ENCODE results near the gene NAB2.
A peak's percentile ranks its signal among the peaks of the same experiment; 100 is the strongest.
"Not testable (repeated sequence)": the region's sequence is repeated elsewhere in the genome, so short reads cannot be mapped to it uniquely, and the experiment has no call there.

The NAB2 gene

DNA sequence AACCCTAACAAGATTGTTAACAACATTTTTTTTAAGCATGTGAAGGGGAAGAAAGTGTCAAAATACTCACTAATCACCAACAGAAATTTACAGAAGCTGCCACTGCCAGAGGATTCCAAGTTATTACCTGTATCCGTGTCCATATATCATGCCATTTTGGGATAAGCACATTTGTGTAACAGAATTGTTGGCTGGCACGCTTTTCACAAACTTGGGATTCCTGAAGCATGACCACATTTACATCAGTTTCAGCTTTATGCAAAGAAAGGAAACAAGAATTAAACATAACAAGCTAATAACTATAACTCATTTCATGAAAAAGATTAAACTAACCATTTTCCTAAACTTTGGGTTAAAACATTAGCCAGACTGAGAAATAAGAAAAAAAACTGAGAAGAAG lies 16.3 kb upstream of the NAB2 start:
- ATAC-seq: no peak

DNA sequence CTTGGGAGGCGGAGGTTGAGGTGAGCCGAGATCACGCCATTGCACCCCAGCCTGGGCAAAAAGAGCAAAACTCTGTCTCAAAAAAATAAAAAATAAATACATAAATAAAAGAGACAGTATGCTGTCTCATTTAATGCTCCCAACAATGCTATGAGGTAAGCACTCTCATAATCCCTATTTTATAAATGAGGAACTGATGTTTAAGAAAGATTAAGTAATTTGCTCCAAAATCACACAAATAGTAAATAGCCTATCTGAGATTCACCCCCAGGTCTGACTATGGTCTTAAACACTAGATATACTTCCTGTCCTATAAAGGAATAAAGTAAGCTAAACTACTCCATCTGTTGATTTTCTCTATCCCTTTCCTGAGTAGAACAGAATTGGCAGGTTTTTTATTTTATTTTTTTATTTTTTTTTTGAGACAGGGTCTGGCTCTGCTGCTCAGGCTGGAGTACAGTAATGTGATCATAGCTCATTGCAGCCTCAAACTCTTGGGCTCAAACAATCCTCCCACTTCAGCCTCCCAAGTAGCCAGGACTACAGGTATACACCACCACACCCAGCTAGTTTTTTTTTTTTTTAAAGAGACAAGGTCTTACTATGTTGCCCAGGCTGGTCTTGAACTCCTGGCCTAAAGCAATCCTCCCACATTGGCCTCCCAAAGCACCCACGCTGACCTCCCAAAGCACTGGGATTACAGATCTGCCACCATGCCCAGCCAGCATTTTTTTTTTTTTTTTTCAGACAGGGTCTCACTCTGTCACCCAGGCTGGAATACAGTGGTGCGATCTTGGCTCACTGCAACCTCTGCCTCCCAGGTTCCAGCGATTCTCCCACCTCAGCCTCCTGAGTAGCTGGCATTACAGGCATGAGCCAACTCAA lies 15.1 kb upstream of the NAB2 start:
- ATAC-seq: not testable (repeated sequence)

DNA sequence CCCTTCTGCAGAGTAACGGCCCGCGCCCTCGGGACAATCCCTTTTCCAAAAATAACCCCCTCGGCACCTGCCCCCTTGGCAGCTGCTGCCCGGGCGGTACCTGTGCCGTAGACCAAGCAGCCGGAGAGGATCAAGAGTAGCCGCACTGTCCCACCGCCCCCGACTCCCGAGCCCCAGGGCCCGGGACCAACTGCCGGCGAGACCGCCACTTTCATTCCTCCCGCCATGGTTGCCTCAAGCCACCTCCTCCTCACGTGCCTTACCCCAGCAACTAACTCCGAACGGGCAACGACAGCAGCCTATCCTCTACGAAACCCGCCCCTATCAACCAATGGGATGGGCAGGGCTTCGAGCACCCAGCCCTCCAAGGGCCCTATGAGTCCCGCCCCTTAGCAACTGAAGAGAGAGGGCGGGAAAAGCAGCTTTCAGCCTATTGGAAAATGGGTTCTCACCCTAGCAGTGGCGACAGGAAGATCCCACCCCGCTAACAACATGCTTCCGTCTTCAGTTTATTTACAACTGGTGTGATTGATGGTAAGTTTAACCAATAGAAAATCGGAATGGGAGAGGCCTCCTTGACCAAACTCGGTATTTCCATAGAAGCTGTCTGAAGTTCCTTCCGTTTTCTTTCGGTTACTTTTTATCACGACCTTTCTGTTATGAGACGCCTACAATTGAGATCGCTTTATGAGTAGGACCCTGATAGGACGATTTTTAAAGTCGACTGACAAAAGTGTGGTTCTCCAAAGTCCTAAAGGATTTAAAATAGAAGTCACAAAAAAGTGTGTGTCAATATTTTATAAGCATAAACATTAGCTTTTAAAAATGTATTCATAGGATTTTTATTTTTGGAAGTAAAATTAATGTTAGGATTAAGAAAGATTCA lies 10.2 kb upstream of the NAB2 start, which contains the start of gene NEMP1:
TSS of gene NEMP1 (minus strand) at position 273 of the 886 bp plus-strand sequence. CDS start at position 227, 46 bp downstream.
- ATAC-seq: peak; percentile 96 to 97

DNA sequence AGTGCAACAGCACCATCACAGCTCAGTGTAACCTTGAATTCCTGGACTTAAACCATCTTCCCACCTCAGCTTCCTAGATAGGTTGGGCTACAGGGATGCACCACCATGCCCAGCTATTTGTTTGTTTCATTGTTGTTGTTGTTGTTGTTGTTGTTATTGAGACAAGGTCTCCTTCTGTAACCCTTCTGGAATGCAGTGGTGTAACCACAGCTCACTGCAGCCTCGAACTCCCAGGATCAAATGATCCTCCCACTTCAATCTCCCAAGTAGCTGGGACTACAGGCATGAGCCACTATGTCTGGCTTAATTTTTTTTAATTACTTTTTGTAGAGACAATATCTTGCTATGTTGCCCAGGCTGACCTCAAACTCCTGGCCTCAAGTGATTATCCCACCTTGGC lies 9.1 kb upstream of the NAB2 start:
- ATAC-seq: no peak

DNA sequence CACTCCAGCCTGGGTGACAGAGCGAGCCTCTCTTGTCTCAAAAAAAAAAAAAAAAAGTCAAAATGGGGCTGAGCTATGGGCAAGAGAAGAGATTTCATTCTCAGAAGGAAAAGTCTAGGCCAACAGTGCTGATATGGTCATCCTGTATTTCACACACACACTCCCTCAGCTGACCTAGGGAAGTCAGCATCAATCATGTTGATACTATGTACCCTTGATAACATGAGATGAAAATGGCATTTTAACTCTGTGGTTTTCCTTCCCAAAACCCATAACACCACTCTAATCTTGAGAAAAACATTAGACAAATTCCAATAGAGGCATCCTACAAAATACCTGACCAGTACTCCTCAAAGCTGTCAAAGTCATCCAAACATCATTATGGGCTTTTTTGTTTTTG lies 8.1 kb upstream of the NAB2 start:
- ATAC-seq: no peak

DNA sequence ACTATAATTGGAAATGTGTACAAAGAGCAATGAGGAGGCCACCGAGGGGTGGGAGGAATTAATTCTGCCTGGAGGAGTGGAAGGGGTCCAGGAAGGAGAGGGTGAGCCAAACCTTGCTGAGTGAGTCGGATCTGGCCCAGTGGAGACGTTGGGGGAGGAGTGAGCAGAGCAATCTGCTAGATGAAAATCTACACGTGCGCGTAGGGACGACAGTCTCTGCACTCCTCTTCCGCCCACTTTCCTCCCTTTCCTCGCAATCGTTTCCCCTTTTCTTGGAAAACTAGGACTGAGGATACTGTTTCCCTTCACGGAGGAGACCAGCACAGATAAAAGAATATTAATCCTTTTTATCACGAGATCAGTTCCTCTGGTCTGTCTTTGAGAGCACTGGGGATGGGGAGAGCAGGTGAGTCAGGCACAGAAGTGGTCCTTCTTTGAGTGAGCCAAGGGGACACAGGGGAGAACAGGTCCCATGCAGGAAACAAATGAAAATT lies 2.9 kb upstream of the NAB2 start:
- no peak for ATAC-seq

DNA sequence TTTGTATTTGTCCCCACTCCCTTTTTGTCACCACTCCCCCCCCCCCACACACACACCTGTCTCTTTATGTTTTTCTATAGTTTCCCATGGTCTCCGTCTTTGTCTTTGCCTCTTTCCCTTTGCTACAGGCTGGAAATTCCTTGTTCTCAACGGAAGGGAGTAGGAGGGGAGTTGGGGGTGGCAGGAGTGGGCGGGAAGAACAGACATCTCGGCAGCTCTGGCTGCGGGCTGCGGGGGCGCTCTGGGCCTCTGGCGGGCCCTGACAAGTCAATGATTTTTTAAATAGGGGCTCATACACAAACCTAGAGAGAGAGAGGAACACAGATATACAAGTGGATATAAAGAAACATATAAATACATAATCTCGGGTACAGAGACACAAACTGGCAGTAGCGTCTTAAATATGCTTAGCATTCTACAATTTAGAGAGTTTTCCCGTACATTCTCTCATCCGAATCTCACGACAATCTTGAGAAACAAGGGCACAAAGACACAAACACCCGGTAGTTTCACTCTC lies 2.4 kb upstream of the NAB2 start:
- ATAC-seq: no peak

DNA sequence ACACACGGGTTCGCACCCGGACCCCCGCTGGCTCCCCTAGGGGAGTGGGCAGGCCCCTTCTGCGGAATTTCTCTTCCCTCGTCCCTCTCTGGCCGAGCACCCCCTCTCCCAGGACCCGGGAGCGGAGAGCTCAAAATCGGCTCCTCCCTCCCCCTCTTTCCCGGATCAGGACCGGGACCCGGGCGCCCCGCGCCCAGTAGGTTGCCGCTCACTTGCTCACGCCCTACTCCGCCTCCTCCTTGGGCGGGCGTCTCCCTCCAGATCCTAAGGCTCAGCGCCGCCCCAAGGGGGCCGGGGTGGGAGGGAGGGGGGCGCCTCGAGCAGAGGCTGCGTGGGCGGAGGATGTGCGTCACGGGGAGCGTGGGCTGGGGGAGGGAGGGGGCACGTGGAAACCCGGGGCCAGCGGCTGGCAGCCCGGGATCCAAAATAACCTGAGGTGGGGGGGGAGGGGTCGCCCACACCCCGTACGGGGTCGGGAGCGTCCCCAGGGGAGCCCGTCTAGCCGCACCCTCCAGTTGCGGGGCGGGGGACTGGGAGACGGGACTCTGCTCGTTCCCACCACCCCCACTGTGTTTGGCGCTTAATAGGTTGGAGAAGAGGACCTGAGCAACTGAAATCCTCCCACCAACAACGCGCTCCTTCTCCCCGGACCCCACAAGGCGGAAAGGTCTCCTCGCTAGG lies 1.8 kb upstream of the NAB2 start:
- ATAC-seq: peak; percentile 46 to 53

DNA sequence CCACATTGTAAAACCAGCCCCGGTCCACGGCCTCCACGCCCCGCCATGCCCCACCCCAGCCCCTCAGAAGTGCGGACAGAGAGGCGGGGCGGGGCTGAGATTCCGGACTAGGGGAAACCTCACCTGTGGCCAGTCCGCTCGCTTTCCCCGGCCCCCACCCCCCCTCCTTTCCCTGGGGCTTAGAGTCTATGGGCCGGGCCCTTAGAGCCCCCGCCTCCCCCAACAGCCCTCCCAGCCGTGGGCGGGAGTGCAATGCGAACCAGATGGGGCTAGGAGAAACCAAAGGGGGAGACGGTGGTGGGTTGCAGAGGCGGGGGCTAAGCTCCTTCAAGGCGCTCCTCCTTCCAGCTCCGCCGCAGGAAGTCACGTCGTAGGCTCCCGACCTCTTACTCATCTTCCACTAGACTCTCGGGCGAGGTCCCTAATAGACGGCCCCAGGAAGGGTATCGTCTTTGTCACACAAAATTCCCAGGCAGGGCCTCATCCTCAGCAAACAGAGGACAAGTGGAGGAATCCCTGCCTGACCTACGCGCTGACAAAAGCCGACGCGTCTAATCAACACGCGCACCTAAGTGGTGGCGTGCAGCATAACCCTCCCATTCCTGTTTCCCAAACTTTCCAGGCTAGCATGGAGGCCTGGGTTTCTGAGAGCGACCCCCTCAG lies 1.1 kb upstream of the NAB2 start:
- peak; percentile 42 to 47 for ATAC-seq

DNA sequence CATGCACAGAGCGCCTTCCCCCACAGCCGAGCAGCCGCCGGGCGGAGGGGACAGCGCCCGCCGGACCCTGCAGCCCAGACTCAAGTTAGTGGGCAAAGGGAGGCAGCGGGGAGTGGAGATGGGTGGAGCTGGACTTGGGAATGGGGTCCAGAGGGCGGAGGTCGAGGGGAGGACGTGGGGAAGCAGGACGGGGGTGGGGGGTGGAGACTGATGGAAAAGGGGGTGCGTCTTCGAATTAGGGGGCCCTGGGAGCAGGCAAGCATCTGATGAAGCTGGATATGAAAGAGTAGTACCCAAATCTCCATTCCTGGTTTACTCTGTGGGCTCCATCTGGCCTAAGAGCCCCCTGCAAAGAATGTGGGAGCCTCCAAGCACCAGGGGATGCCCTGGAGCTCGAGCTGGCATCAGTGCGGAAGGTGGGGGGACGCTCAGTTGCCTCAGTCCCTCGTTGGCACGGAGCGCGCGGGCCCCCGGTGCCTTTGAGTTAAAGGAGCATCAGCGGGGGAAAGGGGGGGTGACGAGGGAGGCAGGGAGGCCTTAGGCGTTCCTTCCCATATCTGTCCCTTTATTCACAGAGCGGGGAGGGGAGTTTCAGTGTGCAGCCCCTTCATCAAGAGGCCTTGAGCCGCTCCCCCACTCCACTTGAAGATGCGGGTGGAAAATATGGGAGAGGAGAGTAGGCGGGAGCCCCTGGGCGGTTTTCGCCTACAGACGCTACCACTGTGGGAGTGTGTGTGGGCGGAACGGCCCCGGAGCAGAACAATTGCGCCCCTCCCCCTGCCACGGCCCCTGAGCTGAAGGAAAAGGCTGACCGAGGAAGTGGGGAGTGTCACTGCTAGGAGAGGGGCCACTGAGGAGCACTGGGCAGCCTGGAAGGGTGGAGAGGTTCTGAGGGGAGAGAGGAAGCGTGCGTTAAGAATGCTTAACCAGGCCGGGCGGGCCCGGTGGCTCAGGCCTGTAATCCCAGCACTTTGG lies 644 bp downstream of the NAB2 start:
- no peak for ATAC-seq

DNA sequence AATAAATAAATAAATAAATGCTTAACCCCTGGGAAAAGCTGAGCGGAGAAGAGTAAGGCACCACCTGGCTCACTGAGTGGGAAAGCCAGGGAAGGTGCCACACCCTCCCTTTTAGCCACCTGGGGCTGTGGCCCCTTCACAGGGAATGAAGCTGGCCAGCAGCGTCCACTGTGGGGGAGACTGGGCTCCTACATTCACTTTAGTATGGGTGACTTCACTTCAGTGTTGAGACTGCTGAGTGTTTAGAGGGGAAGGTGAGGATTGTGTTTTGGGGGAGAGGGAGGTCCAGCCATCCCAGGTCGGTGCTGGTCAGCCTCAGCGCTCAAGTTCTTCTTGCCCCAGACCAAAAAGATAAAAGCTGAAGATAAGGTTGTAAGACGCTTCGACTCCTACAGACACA lies 1.6 kb downstream of the NAB2 start:
- no peak for ATAC-seq

DNA sequence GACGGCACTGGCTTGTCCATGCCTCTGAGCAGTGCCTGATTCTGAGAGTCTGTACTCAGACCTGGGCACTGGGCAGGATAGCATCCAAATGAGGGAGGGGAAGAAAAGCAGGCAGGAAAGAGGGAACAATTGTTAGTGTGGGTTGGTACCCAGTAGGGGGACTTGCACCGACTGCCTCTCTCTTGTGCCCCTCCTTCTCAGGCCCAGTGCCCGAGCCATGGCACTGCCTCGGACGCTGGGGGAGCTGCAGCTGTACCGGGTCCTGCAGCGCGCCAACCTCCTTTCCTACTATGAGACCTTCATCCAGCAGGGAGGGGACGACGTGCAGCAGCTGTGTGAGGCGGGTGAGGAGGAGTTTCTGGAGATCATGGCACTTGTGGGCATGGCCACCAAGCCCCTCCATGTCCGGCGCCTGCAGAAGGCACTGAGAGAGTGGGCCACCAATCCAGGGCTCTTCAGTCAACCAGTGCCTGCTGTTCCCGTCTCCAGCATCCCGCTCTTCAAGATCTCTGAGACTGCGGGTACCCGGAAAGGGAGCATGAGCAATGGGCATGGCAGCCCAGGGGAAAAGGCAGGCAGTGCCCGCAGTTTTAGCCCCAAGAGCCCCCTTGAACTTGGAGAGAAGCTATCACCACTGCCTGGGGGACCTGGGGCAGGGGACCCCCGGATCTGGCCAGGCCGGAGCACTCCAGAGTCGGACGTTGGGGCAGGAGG lies 2.2 kb downstream of the NAB2 start:
- no peak for ATAC-seq

DNA sequence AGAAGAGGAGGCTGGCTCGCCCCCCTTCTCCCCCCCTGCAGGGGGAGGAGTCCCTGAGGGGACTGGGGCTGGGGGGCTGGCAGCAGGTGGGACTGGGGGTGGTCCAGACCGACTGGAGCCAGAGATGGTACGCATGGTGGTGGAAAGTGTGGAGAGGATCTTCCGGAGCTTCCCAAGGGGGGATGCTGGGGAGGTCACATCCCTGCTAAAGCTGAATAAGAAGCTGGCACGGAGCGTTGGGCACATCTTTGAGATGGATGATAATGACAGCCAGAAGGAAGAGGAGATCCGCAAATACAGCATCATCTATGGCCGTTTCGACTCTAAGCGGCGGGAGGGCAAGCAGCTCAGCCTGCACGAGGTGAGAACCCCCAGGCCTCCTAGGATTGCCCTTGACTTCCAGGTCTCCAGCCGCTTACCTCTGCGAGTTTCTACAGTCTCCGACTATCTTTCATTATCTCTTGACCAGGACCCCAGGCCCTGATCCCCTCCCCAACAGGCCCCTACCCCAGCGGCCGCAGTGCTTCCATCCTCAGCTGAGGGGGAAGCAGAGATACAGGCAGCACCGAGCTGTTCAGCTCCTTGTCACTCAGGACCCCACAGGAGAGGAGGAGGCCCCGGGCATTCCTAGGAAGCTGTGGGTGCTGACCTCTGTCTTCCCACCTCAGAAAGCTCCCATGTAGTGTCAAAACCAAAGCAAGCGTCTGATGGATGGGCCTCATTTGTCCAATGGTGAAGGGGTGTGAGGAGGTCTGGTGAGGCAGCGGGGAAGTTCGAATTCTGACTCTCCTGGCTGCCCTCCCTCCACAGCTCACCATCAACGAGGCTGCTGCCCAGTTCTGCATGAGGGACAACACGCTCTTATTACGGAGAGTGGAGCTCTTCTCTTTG lies 3.0 kb downstream of the NAB2 start:
- no peak for ATAC-seq

DNA sequence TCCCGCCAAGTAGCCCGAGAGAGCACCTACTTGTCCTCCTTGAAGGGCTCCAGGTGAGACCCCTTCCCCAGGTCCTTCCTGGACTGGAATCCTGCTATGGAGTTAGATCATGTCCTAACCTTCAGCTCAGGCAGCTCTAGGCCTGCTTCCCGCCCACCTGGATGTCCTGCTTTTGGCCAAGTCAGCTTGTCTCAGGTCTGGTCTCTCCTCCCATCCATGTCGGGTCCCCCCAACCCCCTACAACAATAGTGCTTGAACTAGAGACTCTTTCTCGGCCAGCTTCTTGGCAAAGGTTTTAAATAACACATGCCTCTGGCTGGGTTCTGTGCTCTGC lies 3.6 kb downstream of the NAB2 start:
- no peak for ATAC-seq

DNA sequence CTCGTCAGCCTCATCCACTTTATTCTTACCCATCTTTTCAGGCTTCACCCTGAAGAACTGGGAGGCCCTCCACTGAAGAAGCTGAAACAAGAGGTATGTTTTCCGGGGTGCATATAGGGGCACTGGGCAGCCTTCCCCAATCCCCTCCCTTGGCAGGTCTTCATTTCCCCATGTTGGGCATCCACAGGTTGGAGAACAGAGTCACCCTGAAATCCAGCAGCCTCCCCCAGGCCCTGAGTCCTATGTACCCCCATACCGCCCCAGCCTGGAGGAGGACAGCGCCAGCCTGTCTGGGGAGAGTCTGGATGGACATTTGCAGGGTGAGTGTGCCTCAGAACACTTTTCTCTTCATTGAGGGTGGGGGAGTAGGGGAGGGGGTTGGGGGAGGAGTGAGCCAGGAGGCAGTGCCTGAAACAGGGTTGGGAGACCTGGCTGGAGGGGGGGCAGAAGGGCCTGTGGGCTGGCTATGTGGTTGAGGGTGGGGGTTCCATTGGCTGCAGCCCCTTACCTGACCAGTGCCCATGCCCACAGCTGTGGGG lies 4.0 kb downstream of the NAB2 start:
- no peak for ATAC-seq

DNA sequence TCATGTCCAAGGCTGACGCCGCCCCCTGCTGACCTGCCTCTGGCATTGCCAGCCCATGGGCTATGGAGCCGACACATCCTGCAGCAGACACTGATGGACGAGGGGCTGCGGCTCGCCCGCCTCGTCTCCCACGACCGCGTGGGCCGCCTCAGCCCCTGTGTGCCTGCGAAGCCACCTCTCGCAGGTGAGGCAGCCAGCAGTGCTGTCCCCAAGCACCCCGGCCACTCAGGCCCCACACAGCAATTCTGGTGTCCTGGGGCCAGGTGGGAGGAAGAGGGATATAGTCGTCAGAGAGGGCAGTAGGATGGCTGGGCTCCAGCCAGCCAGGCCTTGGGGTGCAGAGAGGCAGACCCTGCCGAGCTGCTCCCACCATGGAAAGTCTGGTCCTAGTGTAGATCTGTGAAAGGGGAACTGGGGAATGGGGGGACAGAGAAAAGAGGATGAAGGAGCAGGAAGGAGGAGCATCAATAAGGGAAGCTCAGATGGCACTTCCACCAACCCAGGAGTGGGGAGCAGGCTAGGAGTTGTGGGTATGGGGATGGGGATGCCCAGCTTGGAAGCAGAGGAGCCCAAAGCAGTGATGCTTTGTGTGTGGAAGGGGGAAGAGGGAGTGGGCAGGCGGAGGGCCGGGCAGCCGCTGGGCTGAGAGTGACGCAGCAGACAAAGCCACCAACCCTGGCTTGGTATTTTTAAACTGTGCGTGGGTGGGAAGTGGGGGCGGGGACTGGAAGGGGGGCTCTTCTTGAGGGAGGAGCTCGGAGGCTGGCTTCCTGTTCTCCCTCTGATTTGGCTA lies 4.7 kb downstream of the NAB2 start:
- ATAC-seq: peak; percentile 45 to 48

DNA sequence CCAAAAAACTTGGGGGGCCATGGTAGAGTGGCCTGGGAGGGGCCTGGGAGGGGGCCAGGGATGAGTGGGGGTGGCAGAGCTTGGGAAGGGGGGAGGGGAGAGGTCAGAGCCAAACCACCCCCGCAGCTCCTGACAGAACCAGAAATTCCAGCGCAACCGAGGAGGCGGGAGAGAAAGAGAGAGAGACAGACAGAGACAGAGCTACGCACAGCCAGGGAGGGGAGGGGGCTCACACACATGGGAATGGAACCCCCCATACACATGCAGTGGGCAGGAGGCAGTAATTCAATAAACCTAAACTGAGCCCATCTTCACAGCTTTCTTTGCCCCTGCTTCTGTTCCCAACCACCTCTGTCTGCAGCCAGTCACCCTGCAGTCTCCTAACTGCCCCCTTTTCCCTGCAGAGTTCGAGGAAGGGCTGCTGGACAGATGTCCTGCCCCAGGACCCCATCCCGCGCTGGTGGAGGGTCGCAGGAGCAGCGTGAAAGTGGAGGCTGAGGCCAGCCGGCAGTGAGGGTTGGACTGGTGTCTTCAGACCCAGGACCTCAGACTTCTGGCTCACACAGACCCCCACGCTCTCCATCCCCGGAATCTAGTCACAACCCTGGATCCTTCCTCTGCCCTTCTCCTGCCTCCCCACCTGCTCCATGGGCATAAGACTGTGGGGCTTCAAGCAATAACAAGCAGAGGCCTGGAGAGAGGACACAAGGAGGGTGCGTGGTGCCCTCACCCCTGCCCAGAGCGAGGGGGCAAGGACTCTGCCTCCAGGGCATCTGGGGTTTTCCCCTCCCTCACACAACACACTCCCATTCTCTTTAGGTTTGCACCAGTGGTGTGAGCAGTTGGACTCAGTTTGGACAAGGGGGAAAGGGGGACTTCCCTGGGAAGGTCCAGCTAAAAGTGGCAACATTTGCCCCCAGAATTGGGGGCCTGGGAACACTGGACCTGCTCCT lies 5.6 kb downstream of the NAB2 start:
- no peak for ATAC-seq
